K562 (cell line): ENCODE results near the gene VIM. TPM values are rescaled to one million over a fixed set of nuclear protein-coding genes. Genes with fewer than 3 reads are reported as not detected.

Source experiments
- ARID1B ChIP-seq: fragments of 450-650 bp; IDR thresholded peaks from 2 replicates; pipeline ENCODE4 v1.6.1; 2016; ENCODE audit warnings: antibody characterized with exemption, mild to moderate bottlenecking, inconsistent platforms
- ASH1L ChIP-seq: fragments of 450-650 bp; IDR thresholded peaks from 2 replicates; pipeline ENCODE4 v1.6.1; 2018; ENCODE audit warnings: borderline replicate concordance, mild to moderate bottlenecking, low read depth; ENCODE audit not compliant: partially characterized antibody
- BHLHE40 ChIP-seq: IDR thresholded peaks from 2 replicates; pipeline ENCODE4 v1.6.1; 2011; ENCODE audit warnings: low read length, improper control_type of control experiment
- CBFA2T2 ChIP-seq: fragments of 450-650 bp; conservative IDR thresholded peaks from 2 replicates; pipeline ENCODE4 v1.6.1; 2017; ENCODE audit warnings: mild to moderate bottlenecking
- CBX5 ChIP-seq: IDR thresholded peaks from 2 replicates; pipeline ENCODE4 v1.6.1; 2014; ENCODE audit warnings: low read depth, borderline replicate concordance
- CXXC5 ChIP-seq: fragments of 250-450 bp; sonication (Bioruptor Pico); IDR thresholded peaks from 2 replicates; pipeline ENCODE4 v1.8.0; 2022; ENCODE audit warnings: inconsistent platforms, mild to moderate bottlenecking, moderate library complexity
- E2F3 ChIP-seq: fragments of 250-450 bp; sonication (Bioruptor Pico); IDR thresholded peaks from 2 replicates; pipeline ENCODE4 v1.4.0; 2020; ENCODE audit warnings: mild to moderate bottlenecking
- GATAD2B ChIP-seq: fragments of 450-650 bp; IDR thresholded peaks from 2 replicates; pipeline ENCODE4 v1.6.1; 2017; ENCODE audit warnings: mild to moderate bottlenecking, borderline replicate concordance
- GTF2A2 ChIP-seq: IDR thresholded peaks from 2 replicates; pipeline ENCODE4 v1.6.1; 2016; ENCODE audit warnings: mild to moderate bottlenecking, missing genetic modification characterization, missing compliant biosample characterization
- HMBOX1 ChIP-seq: sonication (generic); IDR thresholded peaks from 2 replicates; pipeline ENCODE4 v1.6.1; 2016
- ILK ChIP-seq: fragments of 450-650 bp; IDR thresholded peaks from 2 replicates; pipeline ENCODE4 v1.6.1; 2016; ENCODE audit warnings: missing genetic modification characterization, low read depth, mild to moderate bottlenecking, missing compliant biosample characterization, moderate library complexity, borderline replicate concordance
- KLF16 ChIP-seq: IDR thresholded peaks from 2 replicates; pipeline ENCODE4 v1.6.1; 2016; ENCODE audit warnings: antibody characterized with exemption
- L3MBTL2 ChIP-seq: fragments of 450-650 bp; IDR thresholded peaks from 2 replicates; pipeline ENCODE4 v1.6.1; 2016; ENCODE audit warnings: mild to moderate bottlenecking, moderate library complexity
- NFE2 ChIP-seq: IDR thresholded peaks from 2 replicates; pipeline ENCODE4 v1.6.1; 2014; ENCODE audit warnings: antibody characterized with exemption, low read depth
- NONO ChIP-seq, 2 experiments: fragments of 200-400 bp in 1 of 2; fragments of 450-650 bp in 1 of 2; formaldehyde crosslinking in 1 of 2; IDR thresholded peaks; 2 replicates each; pipeline ENCODE4 v1.6.1; 2017; ENCODE audit warnings: low read depth in 2 of 2, mild to moderate bottlenecking in 2 of 2, moderate library complexity in 2 of 2, low read length in 1 of 2
- PHF8 ChIP-seq: fragments of 200-600 bp; sonication (generic); IDR thresholded peaks from 2 replicates; pipeline ENCODE4 v1.6.1; 2012; ENCODE audit warnings: mixed run types, mild to moderate bottlenecking, inconsistent platforms, low read length, moderate library complexity, borderline replicate concordance
- RAD51 ChIP-seq: fragments of 450-650 bp; IDR thresholded peaks from 2 replicates; pipeline ENCODE4 v1.7.1; 2016; ENCODE audit warnings: low read depth, mild to moderate bottlenecking, borderline replicate concordance
- RNF2 ChIP-seq: sonication (generic); IDR thresholded peaks from 2 replicates; pipeline ENCODE4 v1.6.1; 2016
- SMARCE1 ChIP-seq: fragments of 450-650 bp; IDR thresholded peaks from 2 replicates; pipeline ENCODE4 v1.7.1; 2016; ENCODE audit warnings: mild to moderate bottlenecking
- TAF1 ChIP-seq: IDR thresholded peaks from 2 replicates; pipeline ENCODE4 v1.6.1; 2011; ENCODE audit warnings: mild to moderate bottlenecking, low read length, moderate library complexity; ENCODE audit not compliant: insufficient read depth, control insufficient read depth, severe bottlenecking; ENCODE audit errors: extremely low read depth
- ZNF766 ChIP-seq: fragments of 200-800 bp; sonication (Bioruptor generic); conservative IDR thresholded peaks from 2 replicates; pipeline ENCODE4 v1.6.1; 2016; ENCODE audit warnings: missing genetic modification characterization, missing compliant biosample characterization
- polyA plus RNA-seq, 8 experiments: library from polyadenylated mRNA; depleted of rRNA in 4 of 8; stranded (reverse) in 5 of 8; unstranded in 3 of 8; fragments of >200 nt; fragmentation: Nextera tagmentation in 2 of 8; fragmentation: Illumina TruSeq in 1 of 8; extraction: Ambion mirVana in 2 of 8; extraction: Trizol in 1 of 8; gene quantifications; 2 replicates each; pipeline versions ENCODE4 v1.2.1 to v1.2.3, GENCODE V29; 2011 to 2014; ENCODE audit warnings: inconsistent platforms in 1 of 8, missing spikeins in 1 of 8
- total RNA-seq, 7 experiments: library from RNA; depleted of rRNA in 6 of 7; stranded (reverse); fragments of >200 nt in 6 of 7; fragmentation: Illumina TruSeq in 2 of 7; extraction: Trizol in 2 of 7; gene quantifications; 2 replicates each; pipeline versions ENCODE4 v1.2.1 to v1.2.3, GENCODE V29; 2011 to 2021; ENCODE audit warnings: low replicate concordance in 1 of 7
- TF ChIP-seq, protein P1 (sequence below): fragments of 250-450 bp; sonication (Bioruptor Pico); IDR thresholded peaks from 2 replicates; pipeline ENCODE4 v1.4.0; 2020; ENCODE audit warnings: mild to moderate bottlenecking, moderate library complexity, borderline replicate concordance
- TF ChIP-seq, protein P2 (sequence below): sonication (generic); formaldehyde crosslinking; IDR thresholded peaks from 2 replicates; pipeline ENCODE4 v1.8.0; 2022; ENCODE audit warnings: mild to moderate bottlenecking, missing genetic modification reagents, borderline replicate concordance

VIM gene
- total and polyA plus RNA-seq, 9 of the 15 experiments (the other 6 are each of a cell fraction or from before 2014, with no cell fraction given) = 86.0 to 621 (median 383) TPM

- TF ChIP-seq, protein P1, sequence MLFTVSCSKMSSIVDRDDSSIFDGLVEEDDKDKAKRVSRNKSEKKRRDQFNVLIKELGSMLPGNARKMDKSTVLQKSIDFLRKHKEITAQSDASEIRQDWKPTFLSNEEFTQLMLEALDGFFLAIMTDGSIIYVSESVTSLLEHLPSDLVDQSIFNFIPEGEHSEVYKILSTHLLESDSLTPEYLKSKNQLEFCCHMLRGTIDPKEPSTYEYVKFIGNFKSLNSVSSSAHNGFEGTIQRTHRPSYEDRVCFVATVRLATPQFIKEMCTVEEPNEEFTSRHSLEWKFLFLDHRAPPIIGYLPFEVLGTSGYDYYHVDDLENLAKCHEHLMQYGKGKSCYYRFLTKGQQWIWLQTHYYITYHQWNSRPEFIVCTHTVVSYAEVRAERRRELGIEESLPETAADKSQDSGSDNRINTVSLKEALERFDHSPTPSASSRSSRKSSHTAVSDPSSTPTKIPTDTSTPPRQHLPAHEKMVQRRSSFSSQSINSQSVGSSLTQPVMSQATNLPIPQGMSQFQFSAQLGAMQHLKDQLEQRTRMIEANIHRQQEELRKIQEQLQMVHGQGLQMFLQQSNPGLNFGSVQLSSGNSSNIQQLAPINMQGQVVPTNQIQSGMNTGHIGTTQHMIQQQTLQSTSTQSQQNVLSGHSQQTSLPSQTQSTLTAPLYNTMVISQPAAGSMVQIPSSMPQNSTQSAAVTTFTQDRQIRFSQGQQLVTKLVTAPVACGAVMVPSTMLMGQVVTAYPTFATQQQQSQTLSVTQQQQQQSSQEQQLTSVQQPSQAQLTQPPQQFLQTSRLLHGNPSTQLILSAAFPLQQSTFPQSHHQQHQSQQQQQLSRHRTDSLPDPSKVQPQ (CRISPR knock-in tag) = no peak
- TF ChIP-seq NONO (IDR thresholded peaks at IDR 0.05; ENCODE audit: low read depth in 2 of 2, low read length in 1 of 2) = no peak
- peak; percentile 71 for TF ChIP-seq CXXC5
- TF ChIP-seq RNF2 = peak; percentile 55
- peak; percentile 66 for TF ChIP-seq BHLHE40
- no peak for TF ChIP-seq ILK
- TF ChIP-seq HMBOX1 = peak; percentile 97
- TF ChIP-seq CBFA2T2 = peak; percentile 79
- TF ChIP-seq L3MBTL2 = peak; percentile 82
- TF ChIP-seq, protein P2, sequence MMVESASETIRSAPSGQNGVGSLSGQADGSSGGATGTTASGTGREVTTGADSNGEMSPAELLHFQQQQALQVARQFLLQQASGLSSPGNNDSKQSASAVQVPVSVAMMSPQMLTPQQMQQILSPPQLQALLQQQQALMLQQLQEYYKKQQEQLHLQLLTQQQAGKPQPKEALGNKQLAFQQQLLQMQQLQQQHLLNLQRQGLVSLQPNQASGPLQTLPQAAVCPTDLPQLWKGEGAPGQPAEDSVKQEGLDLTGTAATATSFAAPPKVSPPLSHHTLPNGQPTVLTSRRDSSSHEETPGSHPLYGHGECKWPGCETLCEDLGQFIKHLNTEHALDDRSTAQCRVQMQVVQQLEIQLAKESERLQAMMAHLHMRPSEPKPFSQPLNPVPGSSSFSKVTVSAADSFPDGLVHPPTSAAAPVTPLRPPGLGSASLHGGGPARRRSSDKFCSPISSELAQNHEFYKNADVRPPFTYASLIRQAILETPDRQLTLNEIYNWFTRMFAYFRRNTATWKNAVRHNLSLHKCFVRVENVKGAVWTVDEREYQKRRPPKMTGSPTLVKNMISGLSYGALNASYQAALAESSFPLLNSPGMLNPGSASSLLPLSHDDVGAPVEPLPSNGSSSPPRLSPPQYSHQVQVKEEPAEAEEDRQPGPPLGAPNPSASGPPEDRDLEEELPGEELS = no peak
- peak; percentile 84 for TF ChIP-seq ARID1B
- peak; percentile 67 for TF ChIP-seq SMARCE1
- no peak for TF ChIP-seq GTF2A2
- no peak for TF ChIP-seq CBX5
- TF ChIP-seq TAF1 = no peak
- TF ChIP-seq NFE2 = peak; percentile 31; the same call in 1 of the 2 replicates
- no peak for TF ChIP-seq PHF8
- TF ChIP-seq ZNF766 (CRISPR knock-in tag) = no peak
- peak; percentile 55; the same call in 1 of the 2 replicates for TF ChIP-seq RAD51
- 0 out of 2 replicates have a peak, but pooled peaks have one; percentile 60 for TF ChIP-seq GATAD2B
- no peak for TF ChIP-seq ASH1L
- TF ChIP-seq E2F3 (CRISPR knock-in tag) = no peak
- TF ChIP-seq KLF16 = peak; percentile 52; the same call in 1 of the 2 replicates
Observed at GRCh38 chr10:17203416-17203815, 24.6 kb upstream of the VIM start (continued).
